Gastroesophageal sphincter (tissue), 3 donors: ENCODE measurements around the gene SNED1.

Experiments
- CTCF ChIP-seq, 4 experiments: fragments of 200-600 bp in 2 of 4; fragments of 450-650 bp in 2 of 4; sonication (generic) in 1 of 4; IDR thresholded peaks; one replicate each; pipeline ENCODE4 v1.5.1; 2017 to 2019; ENCODE audit warnings: antibody characterized with exemption in 4 of 4, mild to moderate bottlenecking in 2 of 4, moderate library complexity in 2 of 4
- POLR2AphosphoS5 ChIP-seq: sonication (generic); formaldehyde crosslinking; IDR thresholded peaks from one replicate; pipeline ENCODE4 v1.6.1; 2017; ENCODE audit warnings: antibody characterized with exemption

- TF ChIP-seq CTCF (IDR thresholded peaks at IDR 0.05) (no peak), POLR2AphosphoS5 (no peak)
Observed at GRCh38 chr2:241014224-241014623, 15.8 kb downstream of the SNED1 start.
